Measurements from ENCODE around the gene KCNK4. TPM values are rescaled to one million over a fixed set of nuclear protein-coding genes. Genes with fewer than 3 reads are reported as not detected.

The KCNK4 gene
- total and polyA plus RNA-seq, 2 of the 13 experiments (the other 11 are each of a cell fraction or from before 2014, with no cell fraction given), result not detected

- peaks cover 4% of the 10 kb centered on the region for H3K79me2 ChIP-seq (ENCODE audit: insufficient read depth, low read length)
- CTCF ChIA-PET (ENCODE audit: low intra/inter-chr PET ratio, low total read pairs), result no interaction called here
- H3K9ac ChIP-seq (ENCODE audit: insufficient read depth, low read depth, low read length), result no peak overlapping the region
These were observed 25.6 kb upstream of the KCNK4 start for GRCh38 chr11:64265176-64266160.

More at GRCh38 chr11:64265176-64266160, 25.6 kb upstream of the KCNK4 start:
- no peak for ATAC-seq
- WGBS (ENCODE audit: low lambda C conversion rate), result 95% methylated on average over 22 of the region's 35 CpGs
- no TSS peak for BruUV-seq (replicated peaks)
- H3K4me1 ChIP-seq (ENCODE audit: insufficient read depth, low read length), result peaks cover 15% of the 10 kb centered on the region
- TF ChIP-seq IRX3 (CRISPR knock-in tag; IDR thresholded peaks at IDR 0.05; ENCODE audit: borderline replicate concordance, low read depth), result no peak
- TF ChIP-seq ZNF773 (CRISPR knock-in tag; IDR thresholded peaks at IDR 0.05; ENCODE audit: borderline replicate concordance), result no peak
- no peak for TF ChIP-seq ZNF331 (CRISPR knock-in tag; IDR thresholded peaks at IDR 0.05)
- no peak for TF ChIP-seq TRAFD1 (CRISPR knock-in tag; IDR thresholded peaks at IDR 0.05; ENCODE audit: borderline replicate concordance)
- TF ChIP-seq MAFK (conservative IDR thresholded peaks at IDR 0.05 in 1 of 2, IDR thresholded peaks at IDR 0.05 in 1 of 2; ENCODE audit: low read length in 2 of 2), result no peak
- TF ChIP-seq RFX3 (CRISPR knock-in tag; IDR thresholded peaks at IDR 0.05), result no peak
- DNase-seq (ENCODE audit: low spot score), result no peak
- H3K9me3 ChIP-seq (ENCODE audit: low read length), result no peaks in the 10 kb centered on the region
- intact Hi-C loops (cut with micrococcal nuclease; ENCODE audit: unreplicated experiment), result no loop called here
- no peak overlapping the region for H2AFZ ChIP-seq (ENCODE audit: low read length)
- FAIRE-seq, result no peak
- H3K27ac ChIP-seq (ENCODE audit: extremely low read length, insufficient read depth, low read length), result no peak overlapping the region
- H3K4me2 ChIP-seq (ENCODE audit: low read depth, low read length), result no peak overlapping the region
- H3K36me3 ChIP-seq (replicated peaks in 1 of 2; ENCODE audit: control insufficient read depth in 1 of 2, insufficient read depth in 2 of 2, low read length in 2 of 2), result peaks cover 1 to 15% of the 10 kb centered on the region in 2 experiments; a peak in 4 of 5 replicates
- no peaks in the 10 kb centered on the region for H4K20me1 ChIP-seq (ENCODE audit: insufficient read depth, low read length)
- H3K4me3 ChIP-seq (replicated peaks in 1 of 3; ENCODE audit: insufficient read depth in 1 of 3, low read depth in 2 of 3, low read length in 3 of 3), result no peak overlapping the region
- POLR2A ChIA-PET, result interaction anchor here (1.4 kb wide), 1 partner anchor 13 kb away, joined by 7 read pairs; no protein-coding TSS in a partner anchor
- in situ Hi-C loops (cut with HindIII; ENCODE audit: extremely low pct_ligation_motif_present, low pct_unique_long_range_greater_than_20kb), result no loop called here
- no peaks in the 10 kb centered on the region for H3K27me3 ChIP-seq (ENCODE audit: control insufficient read depth in 1 of 2, insufficient read depth in 2 of 2, low read length in 2 of 2)

Measured in HepG2 (cell line).